LNCAP (cell line): ENCODE data around the gene CATSPER3.

ENCODE experiments used
- CTCF ChIP-seq: fragments of 450-650 bp; IDR thresholded peaks from 2 replicates; pipeline ENCODE4 v1.5.1; 2017; ENCODE audit warnings: mild to moderate bottlenecking

Gene CATSPER3

GRCh38 chr5:135052511-135053145 is 84.9 kb downstream of the CATSPER3 start:
- no peak for TF ChIP-seq CTCF

- TF ChIP-seq CTCF: no peak
These were observed 85.6 kb downstream of the CATSPER3 start for GRCh38 chr5:135053278-135053677.

GRCh38 chr5:135053989-135054388 is 86.3 kb downstream of the CATSPER3 start:
- TF ChIP-seq CTCF: no peak

- no peak for TF ChIP-seq CTCF
These were observed 86.8 kb downstream of the CATSPER3 start for GRCh38 chr5:135054546-135054945.

GRCh38 chr5:135055396-135055795 is 87.7 kb downstream of the CATSPER3 start:
- no peak for TF ChIP-seq CTCF

GRCh38 chr5:135056316-135057030 is 88.8 kb downstream of the CATSPER3 start:
- TF ChIP-seq CTCF: no peak

GRCh38 chr5:135057233-135057632 is 89.5 kb downstream of the CATSPER3 start:
- no peak for TF ChIP-seq CTCF
